Amygdala (tissue), 56 donors: ENCODE measurements around the gene NAGK.
"Not testable (repeated sequence)": the region's sequence is repeated elsewhere in the genome, so short reads cannot be mapped to it uniquely, and the experiment has no call there.

Experiments
- DNase-seq, 56 donors: peaks; one replicate each; lab custom pipeline; 2025; lab: John Stamatoyannopoulos, UW

Gene NAGK

DNA sequence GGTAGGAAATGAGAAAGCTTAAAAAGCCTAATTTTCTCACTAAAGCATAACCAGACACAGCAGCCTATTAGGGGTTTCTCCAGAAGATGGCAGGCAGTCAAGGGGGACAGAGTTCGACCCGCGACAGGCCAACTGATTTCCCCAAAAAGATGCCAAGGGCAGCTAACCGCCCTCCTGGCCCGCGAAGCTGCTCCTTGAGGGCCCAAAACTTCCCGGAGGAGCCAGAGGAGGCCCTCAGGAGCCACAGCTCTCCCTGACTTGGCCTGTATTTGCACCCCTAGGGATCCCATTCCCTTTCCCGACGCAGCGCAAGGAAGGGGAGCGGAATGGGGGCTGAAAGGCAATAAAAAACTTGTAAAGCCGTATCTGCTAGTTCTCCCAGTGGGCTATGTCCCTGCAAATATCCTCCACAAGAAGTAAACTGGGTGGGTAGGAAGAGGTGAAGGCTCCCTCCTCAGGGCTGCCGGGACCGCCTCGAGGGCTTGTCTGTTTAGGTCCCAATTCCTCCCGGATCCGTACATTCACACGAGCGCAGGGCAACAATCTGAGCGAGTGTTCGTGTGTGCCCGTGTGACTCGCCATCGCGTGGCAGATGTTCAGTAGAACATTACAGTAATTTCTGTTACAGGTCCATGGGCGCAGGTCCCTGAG is 756 bp upstream of the NAGK start:
- peak in 8 of 56 donors; percentile 39 to 80 (median 54) for DNase-seq

DNA sequence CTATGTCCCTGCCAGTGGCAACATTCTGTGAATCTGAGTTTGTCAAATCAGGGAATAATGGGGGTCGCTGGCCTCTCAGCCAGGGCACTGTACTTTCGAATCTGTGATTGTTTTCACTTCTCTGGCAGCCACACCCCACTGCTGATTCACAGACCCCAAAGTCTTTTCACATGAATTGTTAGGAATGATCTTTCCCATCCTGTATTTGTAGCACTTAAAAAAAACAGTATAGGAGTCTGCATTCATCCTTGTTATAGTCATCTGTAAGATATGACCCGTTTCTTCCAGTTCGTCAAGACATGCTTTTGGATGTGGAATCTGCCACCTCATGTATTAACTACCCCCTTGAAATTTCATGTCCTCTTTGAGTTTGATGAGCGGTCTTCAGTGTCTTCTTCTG is 928 bp downstream of the NAGK start:
- DNase-seq, result no peak

DNA sequence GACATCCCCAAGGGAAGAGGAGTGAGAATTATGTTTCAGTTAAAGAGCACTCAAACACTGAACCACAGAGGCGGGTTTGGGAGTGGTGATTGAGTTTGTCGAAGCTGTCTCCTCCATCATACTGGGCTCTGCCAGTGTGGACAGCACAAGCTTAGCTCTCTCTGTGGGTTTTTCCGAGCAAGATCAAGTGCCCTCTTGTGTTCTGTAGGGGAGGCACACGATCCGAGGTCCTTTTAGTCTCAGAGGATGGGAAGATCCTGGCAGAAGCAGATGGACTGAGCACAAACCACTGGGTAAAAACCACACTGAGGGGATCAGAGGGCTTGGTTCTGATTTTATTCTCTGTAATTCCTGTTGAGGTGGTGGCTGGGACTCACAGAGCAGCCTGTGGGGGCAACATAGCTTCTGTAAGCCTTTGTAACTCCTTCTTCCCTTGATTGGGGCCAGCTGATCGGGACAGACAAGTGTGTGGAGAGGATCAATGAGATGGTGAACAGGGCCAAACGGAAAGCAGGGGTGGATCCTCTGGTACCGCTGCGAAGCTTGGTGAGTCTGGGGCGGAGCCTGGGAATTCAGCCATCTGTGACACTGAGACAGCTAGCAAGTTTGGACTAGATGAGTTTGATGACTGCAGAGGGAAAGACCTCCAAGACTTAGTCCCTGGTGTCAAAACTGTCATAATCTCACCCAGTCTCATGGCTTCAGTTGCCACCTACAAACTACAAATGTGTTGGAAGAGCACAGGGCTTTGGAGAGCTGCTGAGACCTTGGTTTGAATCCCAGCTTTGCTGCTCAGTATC is 2.0 kb downstream of the NAGK start:
- peak in 10 of 56 donors; percentile 4 to 27 (median 8) for DNase-seq

DNA sequence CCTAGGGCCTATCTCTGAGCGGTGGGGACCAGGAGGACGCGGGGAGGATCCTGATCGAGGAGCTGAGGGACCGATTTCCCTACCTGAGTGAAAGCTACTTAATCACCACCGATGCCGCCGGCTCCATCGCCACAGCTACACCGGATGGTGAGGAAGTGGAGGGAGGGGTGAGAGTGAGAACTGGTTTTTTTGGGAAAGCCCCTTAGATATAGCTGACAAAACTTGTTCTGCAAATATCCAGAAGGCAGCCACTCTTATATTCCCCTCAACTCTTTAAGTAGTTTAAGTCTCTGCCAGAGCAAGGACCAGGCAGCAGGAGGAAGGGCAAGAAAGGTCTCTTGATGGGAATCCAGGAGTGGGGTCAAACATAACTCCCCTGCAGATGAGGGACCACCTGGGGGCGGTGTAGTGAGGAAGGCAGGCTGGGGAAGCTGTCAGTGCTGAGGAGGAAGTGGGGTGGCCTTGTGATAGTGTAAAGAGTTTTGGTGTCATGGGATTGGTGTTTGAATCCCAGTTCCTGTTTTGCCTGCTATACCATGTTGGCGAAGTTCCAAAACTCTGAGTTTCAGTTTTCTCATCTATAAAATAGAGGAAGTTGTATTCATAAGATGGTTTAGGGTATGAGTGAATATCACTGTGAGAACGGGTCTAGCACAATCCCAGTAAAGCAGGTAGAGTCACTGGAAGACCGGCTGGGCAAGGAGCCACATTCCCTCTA is 3.4 kb downstream of the NAGK start:
- DNase-seq, result peak in 5 of 56 donors; percentile 6 to 25 (median 11)

DNA sequence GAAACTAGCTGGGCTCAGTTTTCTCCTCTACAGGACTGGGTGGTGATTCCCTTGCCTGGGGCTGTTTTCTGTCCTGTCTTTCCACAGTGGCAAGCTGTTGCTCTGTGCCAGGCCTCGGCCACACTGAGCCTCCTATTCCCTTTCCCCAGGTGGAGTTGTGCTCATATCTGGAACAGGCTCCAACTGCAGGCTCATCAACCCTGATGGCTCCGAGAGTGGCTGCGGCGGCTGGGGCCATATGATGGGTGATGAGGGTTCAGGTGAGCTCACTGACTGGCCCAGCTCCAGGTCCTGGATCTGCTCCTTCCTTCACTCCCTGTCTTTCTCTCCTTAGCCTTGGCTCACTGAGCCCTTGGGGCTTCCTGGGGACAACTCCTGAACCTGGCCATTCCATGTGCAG is 4.0 kb downstream of the NAGK start:
- DNase-seq, result no peak

DNA sequence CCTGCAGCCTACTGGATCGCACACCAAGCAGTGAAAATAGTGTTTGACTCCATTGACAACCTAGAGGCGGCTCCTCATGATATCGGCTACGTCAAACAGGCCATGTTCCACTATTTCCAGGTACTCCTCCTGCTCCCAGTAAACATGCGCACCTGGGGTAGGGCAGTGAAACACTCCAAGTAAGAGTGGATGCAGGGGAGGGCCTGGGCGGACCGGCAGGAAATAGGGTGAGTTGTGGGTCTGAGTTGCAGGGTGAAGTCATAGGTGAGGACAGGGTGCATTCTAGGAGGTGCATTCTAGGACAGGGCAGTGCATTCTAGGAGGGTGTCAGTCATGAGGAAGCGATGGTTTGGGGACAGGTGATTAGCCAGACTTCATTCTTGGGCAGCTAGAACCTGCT is 5.0 kb downstream of the NAGK start:
- DNase-seq, result no peak

DNA sequence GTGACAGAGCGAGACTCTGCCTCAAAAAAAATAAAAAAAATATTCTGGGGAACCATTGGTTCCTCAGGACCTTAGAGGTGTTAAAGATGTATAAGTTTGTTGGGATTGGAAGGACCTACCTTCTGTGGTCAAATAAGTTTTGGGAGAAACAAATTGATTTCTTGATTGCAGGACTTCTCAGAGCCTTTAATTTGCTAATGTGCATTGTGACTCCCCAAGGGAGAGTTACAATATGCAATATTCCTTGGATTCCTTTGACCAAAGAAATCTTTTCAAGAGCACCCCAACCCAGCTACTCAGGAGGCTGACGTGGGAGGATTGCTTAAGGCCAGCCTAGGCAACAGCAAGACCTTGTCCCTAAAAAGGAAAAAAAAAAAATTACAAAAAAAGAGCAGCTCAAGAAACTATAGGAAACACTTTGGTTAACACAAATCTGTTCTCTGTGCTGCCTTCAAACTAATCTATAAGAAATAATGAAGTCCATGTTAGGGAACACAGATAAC is 6.5 kb downstream of the NAGK start:
- DNase-seq, result no peak

DNA sequence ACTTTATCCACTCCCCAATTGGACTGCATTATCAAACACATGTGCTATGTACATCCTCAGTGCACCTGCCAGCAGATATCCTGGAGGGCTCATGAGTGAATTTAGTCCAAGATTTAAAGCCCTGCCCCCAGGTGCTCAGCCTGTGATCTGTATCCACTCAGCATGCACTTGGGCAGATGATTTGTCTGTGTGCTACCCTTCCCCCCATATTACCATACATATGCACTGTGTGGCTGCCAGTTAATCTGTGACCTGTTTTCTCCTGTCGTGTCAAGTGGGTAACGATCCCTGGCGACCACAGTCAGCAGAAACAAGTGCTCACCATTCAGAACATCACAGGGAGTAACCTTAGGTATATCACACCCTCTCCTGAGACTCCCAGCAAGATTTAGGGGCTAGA is 10.2 kb downstream of the NAGK start:
- no peak for DNase-seq

DNA sequence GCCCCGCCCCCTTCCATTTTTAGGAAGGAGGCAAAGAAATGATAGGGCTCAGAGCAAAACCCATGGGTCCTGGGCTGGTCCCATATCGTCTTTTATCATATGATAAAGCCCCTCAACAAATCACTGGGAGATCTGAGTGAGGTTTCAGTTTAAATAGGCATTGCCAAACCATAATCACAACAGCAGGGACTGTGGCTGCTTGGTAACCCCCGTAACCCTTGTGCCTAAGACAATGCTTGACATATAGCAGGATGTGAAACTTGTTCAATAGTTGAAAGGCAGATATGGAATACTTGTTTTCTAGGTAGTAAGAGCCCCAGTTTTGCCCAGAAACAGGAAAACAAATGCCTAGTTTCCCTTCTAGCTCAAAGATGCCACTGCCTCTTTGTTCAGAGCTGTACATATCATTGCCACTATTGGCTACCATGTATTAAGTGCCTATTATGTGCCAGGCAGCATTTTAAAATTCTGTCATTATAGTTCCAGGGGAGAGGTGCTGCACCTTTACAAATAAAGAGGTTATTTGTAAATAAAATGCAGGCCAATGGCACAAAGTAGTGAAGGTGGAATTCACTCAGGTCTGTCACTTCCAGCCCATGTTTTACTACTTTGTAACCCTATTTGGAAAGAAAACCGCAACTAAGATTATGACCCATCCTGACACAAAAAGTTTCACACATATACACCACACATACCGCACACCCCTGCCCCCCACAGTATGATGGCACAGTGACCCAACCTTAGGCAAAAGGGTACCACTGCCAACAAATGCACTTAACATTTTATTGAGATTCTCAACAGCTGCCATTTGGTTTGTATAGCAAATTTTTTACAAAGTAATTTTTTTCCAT is 14.2 kb downstream of the NAGK start:
- no peak for DNase-seq

DNA sequence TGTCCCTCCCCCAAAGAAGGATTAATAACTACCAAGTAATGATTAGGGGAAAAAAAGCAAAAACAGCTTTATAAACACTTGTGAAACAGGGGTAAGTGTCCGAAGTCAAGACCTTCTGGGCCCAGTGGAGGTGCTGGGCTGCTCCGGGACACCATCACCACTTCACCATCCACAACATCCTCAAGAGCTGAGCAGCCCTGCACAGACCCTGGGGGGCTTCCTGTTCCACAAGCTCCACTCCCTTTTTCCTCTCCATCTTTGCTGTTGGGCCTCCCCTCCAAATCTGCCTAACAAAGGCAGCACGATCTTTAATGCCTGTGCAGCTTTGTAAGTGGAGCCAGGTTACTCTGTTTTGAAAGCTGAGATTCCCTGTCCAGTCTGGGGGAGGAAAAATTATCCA is 14.8 kb downstream of the NAGK start:
- not testable (repeated sequence) for DNase-seq

DNA sequence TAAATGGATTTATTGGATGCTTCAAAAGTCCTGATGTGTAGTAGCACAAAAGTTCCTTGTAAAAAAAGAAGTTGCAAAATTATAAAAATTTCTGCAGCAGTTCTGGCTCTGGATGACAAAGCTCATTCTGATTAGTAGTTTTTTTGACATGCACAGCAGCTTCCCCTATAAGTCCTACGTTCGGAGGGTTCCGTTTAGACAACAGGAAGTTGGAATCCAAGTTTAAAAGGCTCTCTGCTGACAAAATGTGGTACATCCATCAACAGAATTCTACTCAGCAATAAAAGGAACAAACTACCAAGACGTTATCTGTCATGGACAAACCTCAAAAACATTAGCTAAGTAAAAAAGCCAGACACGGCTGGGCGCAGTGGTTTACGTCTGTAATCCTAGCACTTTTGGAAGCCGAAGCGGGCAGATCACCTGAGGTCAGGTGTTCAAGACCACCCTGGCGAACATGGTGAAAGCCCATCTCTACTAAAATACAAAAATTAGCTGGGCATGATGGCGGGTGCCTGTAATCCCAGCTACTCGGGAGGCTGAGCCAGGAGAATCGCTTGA is 15.4 kb downstream of the NAGK start:
- not testable (repeated sequence) for DNase-seq

DNA sequence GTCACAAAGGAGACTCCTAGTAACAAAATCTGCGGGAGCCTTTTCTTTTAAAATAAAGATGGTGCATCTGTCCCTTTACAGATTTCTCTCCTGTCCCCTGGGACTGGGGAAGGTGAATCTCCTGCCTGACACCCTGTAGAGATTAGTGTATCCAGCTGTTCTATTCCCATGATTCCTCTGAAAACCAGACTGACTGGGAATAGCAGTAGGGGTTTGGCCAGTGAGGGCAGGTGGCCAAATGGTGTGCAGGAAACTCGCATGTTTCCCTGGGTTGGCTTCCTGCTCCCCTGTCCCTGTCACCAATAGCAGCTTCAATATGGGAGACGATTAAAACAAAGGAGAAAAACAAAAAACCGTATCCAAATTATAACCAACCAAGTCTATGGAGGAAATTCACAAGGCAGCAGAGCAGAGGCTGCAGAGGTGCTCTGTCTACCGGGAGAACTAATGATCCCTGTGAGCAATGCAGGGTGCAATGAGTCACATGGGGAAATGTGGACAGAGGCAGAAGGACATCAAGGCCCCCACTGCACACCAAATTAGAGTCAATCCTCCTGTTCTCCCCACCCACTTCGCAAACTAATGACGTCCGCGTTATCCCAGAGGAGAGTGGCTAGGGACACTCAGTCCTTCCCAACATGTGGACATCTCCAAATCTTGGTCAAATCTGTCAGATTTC is 17.0 kb downstream of the NAGK start:
- not testable (repeated sequence) for DNase-seq

DNA sequence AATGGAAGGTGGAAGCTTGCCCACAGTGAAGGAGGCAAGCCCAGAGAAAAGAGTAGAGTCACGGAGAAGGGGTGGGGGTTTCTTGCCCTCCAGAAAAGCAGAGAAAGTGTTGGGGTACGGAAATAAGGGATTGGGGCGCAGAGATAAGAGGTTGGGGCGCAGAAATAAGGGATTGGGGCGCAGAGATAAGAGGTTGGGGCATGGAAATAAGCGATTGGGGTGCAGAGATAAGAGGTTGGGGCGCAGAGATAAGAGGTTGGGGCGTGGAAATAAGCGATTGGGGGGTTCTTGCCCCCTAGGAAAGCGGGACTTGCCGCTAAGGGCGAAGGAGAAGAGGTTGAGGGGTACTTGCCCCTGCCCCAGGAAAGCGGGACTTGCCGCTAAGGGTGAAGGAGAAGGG is 21.0 kb downstream of the NAGK start:
- DNase-seq, result not testable (repeated sequence)

DNA sequence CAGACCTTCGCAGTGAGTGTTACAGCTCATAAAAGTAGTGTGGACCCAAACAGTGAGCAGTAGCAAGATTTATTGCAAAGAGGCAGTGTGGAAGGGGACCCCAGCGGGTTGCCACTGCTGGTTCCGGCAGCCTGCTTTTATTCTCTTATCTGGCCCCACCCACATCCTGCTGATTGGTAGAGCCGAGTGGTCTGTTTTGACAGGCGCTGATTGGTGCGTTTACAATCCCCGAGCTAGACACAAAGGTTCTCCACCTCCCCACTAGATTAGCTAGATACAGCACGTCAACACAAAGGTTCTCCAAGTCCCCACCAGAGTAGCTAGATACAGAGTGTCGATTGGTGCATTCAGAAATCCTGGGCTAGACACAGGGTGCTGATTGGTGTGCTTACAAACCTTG is 23.4 kb downstream of the NAGK start:
- not testable (repeated sequence) for DNase-seq

DNA sequence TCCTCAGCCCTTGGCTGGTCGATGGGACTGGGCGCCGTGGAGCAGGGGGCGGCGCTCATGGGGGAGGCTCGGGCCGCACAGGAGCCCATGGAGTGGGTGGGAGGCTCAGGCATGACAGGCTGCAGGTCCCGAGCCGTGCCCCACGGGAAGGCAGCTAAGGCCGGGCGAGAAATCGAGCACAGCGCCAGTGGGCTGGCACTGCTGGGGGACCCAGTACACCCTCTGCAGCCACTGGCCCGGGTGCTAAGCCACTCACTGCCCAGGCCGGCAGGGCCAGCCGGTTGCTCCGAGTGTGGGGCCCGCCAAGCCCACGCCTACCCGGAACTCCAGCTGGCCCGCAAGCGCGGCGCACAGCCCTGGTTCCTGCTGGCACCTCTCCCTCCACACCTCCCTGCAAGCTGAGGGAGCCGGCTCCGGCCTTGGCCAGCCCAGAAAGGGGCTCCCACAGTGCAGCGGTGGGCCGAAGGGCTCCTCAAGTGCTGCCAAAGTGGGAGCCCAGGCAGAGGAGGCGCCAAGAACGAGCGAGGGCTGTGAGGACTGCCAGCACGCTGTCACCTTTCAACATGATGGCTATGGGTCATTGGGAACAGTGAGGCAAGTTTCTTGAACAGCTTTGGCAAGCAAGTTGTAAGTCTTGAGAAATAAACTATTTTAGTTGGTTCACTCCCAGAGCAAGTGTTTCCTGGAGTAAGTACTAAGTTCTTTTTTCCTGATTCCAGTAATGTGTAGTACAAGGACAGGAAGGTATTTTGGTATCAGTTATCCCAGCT is 24.2 kb downstream of the NAGK start:
- DNase-seq, result peak in 1 of 56 donors; percentile 11

DNA sequence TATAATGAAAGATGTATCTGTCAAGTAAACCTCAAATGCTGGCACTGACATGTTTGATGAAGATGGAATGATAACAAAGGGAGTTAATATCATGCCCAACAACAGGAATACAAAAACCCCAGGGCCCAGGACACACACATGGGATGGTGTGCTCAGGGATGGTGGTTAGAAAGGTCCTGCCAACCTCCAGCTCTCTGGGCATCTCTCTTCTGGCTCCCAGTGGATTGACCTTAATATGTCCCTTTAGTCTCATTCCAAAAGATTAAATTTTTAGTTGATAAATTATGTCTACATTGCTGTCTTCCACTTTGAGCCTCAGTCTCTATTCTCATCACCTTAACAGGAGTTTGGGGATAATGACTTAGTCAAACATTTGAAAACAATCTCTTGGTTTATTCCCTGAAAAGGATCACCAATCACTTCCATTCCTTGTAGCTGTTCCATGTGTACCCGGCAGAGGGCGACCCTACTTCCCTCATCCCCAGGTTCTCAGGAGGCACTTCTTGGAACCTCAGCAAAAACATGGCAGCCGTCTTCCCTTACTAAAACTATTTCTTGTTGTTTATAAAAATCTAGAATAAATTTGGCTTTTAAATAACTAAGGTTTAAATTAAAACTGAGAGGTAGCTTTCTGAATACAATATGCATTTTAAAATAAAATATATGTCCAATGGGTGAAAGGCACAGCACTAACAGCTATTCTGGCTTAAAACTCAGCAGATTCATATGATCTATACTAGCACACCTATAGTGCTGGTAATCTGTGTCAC is 31.9 kb downstream of the NAGK start:
- peak in 8 of 56 donors; percentile 5 to 65 (median 8) for DNase-seq

DNA sequence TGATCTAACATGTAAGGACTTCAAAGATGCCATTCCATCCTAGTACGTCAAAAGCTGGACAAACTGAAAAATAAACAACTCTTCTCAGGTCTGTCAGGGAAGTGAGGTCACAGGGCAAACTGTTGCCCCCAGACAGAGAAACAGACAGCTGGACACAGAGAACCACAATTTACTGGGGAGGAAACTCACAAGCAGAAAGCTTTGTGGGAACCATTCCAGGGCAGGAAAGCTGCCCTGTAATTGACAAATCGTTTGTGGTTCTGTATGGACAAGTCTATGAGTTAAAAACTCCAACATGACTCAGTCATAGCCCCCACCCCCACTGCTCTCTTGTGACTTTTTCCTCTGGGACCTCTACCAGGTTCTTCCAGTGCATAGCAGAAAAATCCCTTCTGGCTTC is 33.2 kb downstream of the NAGK start:
- no peak for DNase-seq
